GM23338 (cell line): Measurements from ENCODE around the gene ALKAL2. TPM values are rescaled to one million over a fixed set of nuclear protein-coding genes. Genes with fewer than 3 reads are reported as not detected.

Experiments
- ATAC-seq: fragments of 200-7000 bp; cut with Tn5 transposase; 3 replicates; pipeline ENCODE4 v1.9.1; 2020
- DNase-seq: peaks from one replicate; pipeline ENCODE4 v3.0.0-alpha.2; 2015; ENCODE audit warnings: low spot score
- H2AFZ ChIP-seq: fragments of 200-600 bp; sonication (generic); 2 replicates; pipeline ENCODE4 v1.8.0; 2016; ENCODE audit warnings: antibody characterized with exemption, mild to moderate bottlenecking, moderate library complexity
- H3F3A ChIP-seq: fragments of 200-600 bp; sonication (generic); replicated peaks from 2 replicates; pipeline ENCODE4 v1.8.0; 2017; ENCODE audit warnings: antibody characterized with exemption, mixed run types, low read depth
- H3K27ac ChIP-seq: fragments of 200-600 bp; sonication (generic); 2 replicates; pipeline ENCODE4 v1.6.1; 2016; ENCODE audit warnings: low read depth
- H3K27me3 ChIP-seq: fragments of 200-600 bp; sonication (generic); 2 replicates; pipeline ENCODE4 v1.8.0; 2016; ENCODE audit warnings: mild to moderate bottlenecking, mixed run types, moderate library complexity; ENCODE audit not compliant: insufficient read depth
- H3K36me3 ChIP-seq: fragments of 200-600 bp; sonication (generic); 2 replicates; pipeline ENCODE4 v1.8.0; 2016; ENCODE audit warnings: mild to moderate bottlenecking; ENCODE audit not compliant: insufficient read depth
- H3K4me1 ChIP-seq: fragments of 200-600 bp; sonication (generic); 2 replicates; pipeline ENCODE4 v1.8.0; 2016; ENCODE audit warnings: mild to moderate bottlenecking, moderate library complexity; ENCODE audit not compliant: insufficient read depth
- H3K4me2 ChIP-seq: fragments of 200-600 bp; sonication (generic); 2 replicates; pipeline ENCODE4 v1.7.1; 2017; ENCODE audit warnings: mixed run types
- H3K4me3 ChIP-seq: fragments of 200-600 bp; sonication (generic); 2 replicates; pipeline ENCODE4 v1.6.1; 2016; ENCODE audit warnings: mixed run types
- H3K79me2 ChIP-seq: fragments of 200-600 bp; sonication (generic); replicated peaks from 2 replicates; pipeline ENCODE4 v1.8.0; 2017; ENCODE audit warnings: mild to moderate bottlenecking; ENCODE audit not compliant: insufficient read depth
- H3K9me2 ChIP-seq: fragments of 200-600 bp; sonication (generic); 2 replicates; pipeline ENCODE4 v1.8.0; 2017; ENCODE audit not compliant: insufficient read depth
- H4K20me1 ChIP-seq: fragments of 200-600 bp; sonication (generic); replicated peaks from 2 replicates; pipeline ENCODE4 v1.8.0; 2017; ENCODE audit warnings: mild to moderate bottlenecking; ENCODE audit not compliant: insufficient read depth
- H3K27ac Mint-ChIP-seq: 2 replicates; pipeline ENCODE4 v1.8.0; 2020; ENCODE audit warnings: inconsistent platforms, mild to moderate bottlenecking, moderate library complexity, mixed read lengths
- H3K27me3 Mint-ChIP-seq: 3 replicates; pipeline ENCODE4 v1.8.0; 2022; ENCODE audit warnings: low read depth, mild to moderate bottlenecking, moderate library complexity, mixed read lengths, inconsistent platforms; ENCODE audit not compliant: insufficient read depth, poor library complexity
- H3K36me3 Mint-ChIP-seq: 3 replicates; pipeline ENCODE4 v1.8.0; 2021; ENCODE audit warnings: low read depth, mild to moderate bottlenecking, inconsistent platforms, moderate library complexity, mixed read lengths
- H3K4me1 Mint-ChIP-seq: 3 replicates; pipeline ENCODE4 v1.8.0; 2020; ENCODE audit warnings: mild to moderate bottlenecking, inconsistent platforms, mixed read lengths
- H3K4me3 Mint-ChIP-seq: 3 replicates; pipeline ENCODE4 v1.8.0; 2021; ENCODE audit warnings: moderate library complexity, mild to moderate bottlenecking, inconsistent platforms, mixed read lengths
- H3K9me3 Mint-ChIP-seq: 3 replicates; pipeline ENCODE4 v1.8.0; 2020; ENCODE audit warnings: moderate library complexity, mild to moderate bottlenecking, inconsistent platforms, mixed read lengths
- CREB1 ChIP-seq: fragments of 250-450 bp; sonication (Bioruptor Pico); IDR thresholded peaks from 2 replicates; pipeline ENCODE4 v1.5.0; 2020; ENCODE audit warnings: low read depth, mild to moderate bottlenecking, moderate library complexity
- EZH2 ChIP-seq: fragments of 200-600 bp; sonication (generic); IDR thresholded peaks from one replicate; pipeline ENCODE4 v1.8.0; 2017; ENCODE audit warnings: antibody characterized with exemption, mild to moderate bottlenecking, low read depth; ENCODE audit not compliant: unreplicated experiment
- EZH2phosphoT487 ChIP-seq: fragments of 200-600 bp; sonication (generic); IDR thresholded peaks from one replicate; pipeline ENCODE4 v1.8.1; 2018; ENCODE audit warnings: antibody characterized with exemption; ENCODE audit not compliant: unreplicated experiment
- JUNB ChIP-seq: IDR thresholded peaks from one replicate; pipeline ENCODE4 v1.6.1; 2016; ENCODE audit warnings: antibody characterized with exemption; ENCODE audit not compliant: unreplicated experiment
- NANOG ChIP-seq: IDR thresholded peaks from 2 replicates; pipeline ENCODE4 v1.6.1; 2016; ENCODE audit warnings: antibody characterized with exemption, borderline replicate concordance
- POLR2AphosphoS5 ChIP-seq: IDR thresholded peaks from 2 replicates; pipeline ENCODE4 v1.6.1; 2016; ENCODE audit warnings: antibody characterized with exemption, low read depth
- STAT1 ChIP-seq: IDR thresholded peaks from one replicate; pipeline ENCODE4 v1.6.1; 2016; ENCODE audit warnings: antibody characterized with exemption; ENCODE audit not compliant: unreplicated experiment
- ZNF114 ChIP-seq: fragments of 250-450 bp; sonication (Bioruptor Pico); IDR thresholded peaks from 2 replicates; pipeline ENCODE4 v1.5.0; 2020; ENCODE audit warnings: mild to moderate bottlenecking, moderate library complexity
- ZNF331 ChIP-seq: fragments of 250-450 bp; sonication (Bioruptor Pico); IDR thresholded peaks from 2 replicates; pipeline ENCODE4 v1.5.0; 2020; ENCODE audit warnings: low read depth, mild to moderate bottlenecking, moderate library complexity
- polyA plus RNA-seq: library from polyadenylated mRNA; unstranded; fragments of >200 nt; fragmentation: Nextera tagmentation; extraction: Ambion mirVana; gene quantifications from 2 replicates; pipeline ENCODE4 v1.2.1, GENCODE V29; 2016
- total RNA-seq: library from RNA; depleted of rRNA; stranded (reverse); fragments of >200 nt; shearing (Covaris generic); gene quantifications from 2 replicates; pipeline ENCODE4 v1.2.3, GENCODE V29; 2014
- TF ChIP-seq, protein P1 (sequence below): fragments of 250-450 bp; sonication (Bioruptor Pico); IDR thresholded peaks from 2 replicates; pipeline ENCODE4 v1.5.0; 2020; ENCODE audit warnings: mild to moderate bottlenecking, moderate library complexity
- TF ChIP-seq, protein P2 (sequence below): IDR thresholded peaks from 2 replicates; pipeline ENCODE4 v1.6.1; 2016; ENCODE audit warnings: antibody characterized with exemption
- TF ChIP-seq, protein P3 (sequence below), 2 experiments: fragments of 200-600 bp in 1 of 2; sonication (generic) in 1 of 2; conservative IDR thresholded peaks; 2 replicates each; pipeline versions ENCODE4 v1.5.1 to v1.6.1; 2016 to 2017; ENCODE audit warnings: antibody characterized with exemption in 2 of 2, low read depth in 2 of 2, mild to moderate bottlenecking in 2 of 2, moderate library complexity in 1 of 2
- TF ChIP-seq, protein P4 (sequence below): IDR thresholded peaks from one replicate; pipeline ENCODE4 v1.6.1; 2018; ENCODE audit warnings: antibody characterized with exemption; ENCODE audit not compliant: unreplicated experiment

The ALKAL2 gene
- total and polyA plus RNA-seq, 2 experiments from 2014 or later, result 6.4 to 12.1 TPM

DNA sequence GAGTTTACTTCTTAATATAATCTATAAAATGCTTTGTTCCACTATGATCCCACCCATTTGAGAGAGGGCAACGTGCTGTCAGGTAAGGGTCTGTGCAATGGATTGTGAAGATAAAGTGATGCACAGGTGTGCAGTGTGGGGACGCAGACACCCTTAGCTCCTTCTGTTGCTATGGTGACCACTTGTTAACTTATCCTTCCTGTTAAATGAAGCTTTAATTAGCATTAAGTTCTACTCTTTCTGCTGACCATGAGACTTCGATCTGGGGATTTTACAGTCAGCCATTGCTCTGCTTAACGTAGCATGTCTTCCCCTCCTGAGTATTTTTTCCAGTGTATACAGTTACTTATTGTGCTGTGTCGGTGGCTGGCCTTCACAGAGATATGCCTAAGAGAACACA is 23.1 kb upstream of the ALKAL2 start:
- Histone ChIP-seq H3F3A (no peaks in the 10 kb centered on the region; the same call in 1 of the 2 replicates), H3K79me2 (no peaks in the 10 kb centered on the region), H4K20me1 (no peaks in the 10 kb centered on the region), H3K9me2 (no peaks in the 10 kb centered on the region), H2AFZ (no peak overlapping the region), H3K4me1 (peaks cover 5% of the 10 kb centered on the region), H3K36me3 (no peaks in the 10 kb centered on the region), H3K4me2 (no peak overlapping the region), H3K27ac (no peak overlapping the region), H3K4me3 (no peak overlapping the region), H3K27me3 (no peaks in the 10 kb centered on the region)
- Mint-ChIP-seq H3K27ac (no peak overlapping the region), H3K9me3 (no peaks in the 10 kb centered on the region), H3K36me3 (no peaks in the 10 kb centered on the region; the same call in 2 of the 3 replicates), H3K4me1 (peaks cover 26% of the 10 kb centered on the region), H3K27me3 (peaks cover 2% of the 10 kb centered on the region), H3K4me3 (no peak overlapping the region)
- no peak for ATAC-seq
- TF ChIP-seq ZNF331 (CRISPR knock-in tag) (no peak), POLR2AphosphoS5 (no peak), STAT1 (no peak), ZNF114 (CRISPR knock-in tag) (no peak), NANOG (no peak), CREB1 (CRISPR knock-in tag) (no peak), EZH2phosphoT487 (no peak), EZH2 (no peak), JUNB (no peak)
- TF ChIP-seq, protein P1, sequence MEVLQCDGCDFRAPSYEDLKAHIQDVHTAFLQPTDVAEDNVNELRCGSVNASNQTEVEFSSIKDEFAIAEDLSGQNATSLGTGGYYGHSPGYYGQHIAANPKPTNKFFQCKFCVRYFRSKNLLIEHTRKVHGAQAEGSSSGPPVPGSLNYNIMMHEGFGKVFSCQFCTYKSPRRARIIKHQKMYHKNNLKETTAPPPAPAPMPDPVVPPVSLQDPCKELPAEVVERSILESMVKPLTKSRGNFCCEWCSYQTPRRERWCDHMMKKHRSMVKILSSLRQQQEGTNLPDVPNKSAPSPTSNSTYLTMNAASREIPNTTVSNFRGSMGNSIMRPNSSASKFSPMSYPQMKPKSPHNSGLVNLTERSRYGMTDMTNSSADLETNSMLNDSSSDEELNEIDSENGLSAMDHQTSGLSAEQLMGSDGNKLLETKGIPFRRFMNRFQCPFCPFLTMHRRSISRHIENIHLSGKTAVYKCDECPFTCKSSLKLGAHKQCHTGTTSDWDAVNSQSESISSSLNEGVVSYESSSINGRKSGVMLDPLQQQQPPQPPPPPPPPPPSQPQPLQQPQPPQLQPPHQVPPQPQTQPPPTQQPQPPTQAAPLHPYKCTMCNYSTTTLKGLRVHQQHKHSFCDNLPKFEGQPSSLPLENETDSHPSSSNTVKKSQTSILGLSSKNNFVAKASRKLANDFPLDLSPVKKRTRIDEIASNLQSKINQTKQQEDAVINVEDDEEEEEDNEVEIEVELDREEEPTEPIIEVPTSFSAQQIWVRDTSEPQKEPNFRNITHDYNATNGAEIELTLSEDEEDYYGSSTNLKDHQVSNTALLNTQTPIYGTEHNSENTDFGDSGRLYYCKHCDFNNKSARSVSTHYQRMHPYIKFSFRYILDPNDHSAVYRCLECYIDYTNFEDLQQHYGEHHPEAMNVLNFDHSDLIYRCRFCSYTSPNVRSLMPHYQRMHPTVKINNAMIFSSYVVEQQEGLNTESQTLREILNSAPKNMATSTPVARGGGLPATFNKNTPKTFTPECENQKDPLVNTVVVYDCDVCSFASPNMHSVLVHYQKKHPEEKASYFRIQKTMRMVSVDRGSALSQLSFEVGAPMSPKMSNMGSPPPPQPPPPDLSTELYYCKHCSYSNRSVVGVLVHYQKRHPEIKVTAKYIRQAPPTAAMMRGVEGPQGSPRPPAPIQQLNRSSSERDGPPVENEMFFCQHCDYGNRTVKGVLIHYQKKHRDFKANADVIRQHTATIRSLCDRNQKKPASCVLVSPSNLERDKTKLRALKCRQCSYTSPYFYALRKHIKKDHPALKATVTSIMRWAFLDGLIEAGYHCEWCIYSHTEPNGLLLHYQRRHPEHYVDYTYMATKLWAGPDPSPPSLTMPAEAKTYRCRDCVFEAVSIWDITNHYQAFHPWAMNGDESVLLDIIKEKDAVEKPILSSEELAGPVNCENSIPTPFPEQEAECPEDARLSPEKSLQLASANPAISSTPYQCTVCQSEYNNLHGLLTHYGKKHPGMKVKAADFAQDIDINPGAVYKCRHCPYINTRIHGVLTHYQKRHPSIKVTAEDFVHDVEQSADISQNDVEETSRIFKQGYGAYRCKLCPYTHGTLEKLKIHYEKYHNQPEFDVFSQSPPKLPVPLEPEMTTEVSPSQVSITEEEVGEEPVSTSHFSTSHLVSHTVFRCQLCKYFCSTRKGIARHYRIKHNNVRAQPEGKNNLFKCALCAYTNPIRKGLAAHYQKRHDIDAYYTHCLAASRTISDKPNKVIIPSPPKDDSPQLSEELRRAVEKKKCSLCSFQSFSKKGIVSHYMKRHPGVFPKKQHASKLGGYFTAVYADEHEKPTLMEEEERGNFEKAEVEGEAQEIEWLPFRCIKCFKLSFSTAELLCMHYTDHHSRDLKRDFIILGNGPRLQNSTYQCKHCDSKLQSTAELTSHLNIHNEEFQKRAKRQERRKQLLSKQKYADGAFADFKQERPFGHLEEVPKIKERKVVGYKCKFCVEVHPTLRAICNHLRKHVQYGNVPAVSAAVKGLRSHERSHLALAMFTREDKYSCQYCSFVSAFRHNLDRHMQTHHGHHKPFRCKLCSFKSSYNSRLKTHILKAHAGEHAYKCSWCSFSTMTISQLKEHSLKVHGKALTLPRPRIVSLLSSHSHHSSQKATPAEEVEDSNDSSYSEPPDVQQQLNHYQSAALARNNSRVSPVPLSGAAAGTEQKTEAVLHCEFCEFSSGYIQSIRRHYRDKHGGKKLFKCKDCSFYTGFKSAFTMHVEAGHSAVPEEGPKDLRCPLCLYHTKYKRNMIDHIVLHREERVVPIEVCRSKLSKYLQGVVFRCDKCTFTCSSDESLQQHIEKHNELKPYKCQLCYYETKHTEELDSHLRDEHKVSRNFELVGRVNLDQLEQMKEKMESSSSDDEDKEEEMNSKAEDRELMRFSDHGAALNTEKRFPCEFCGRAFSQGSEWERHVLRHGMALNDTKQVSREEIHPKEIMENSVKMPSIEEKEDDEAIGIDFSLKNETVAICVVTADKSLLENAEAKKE (CRISPR knock-in tag), result no peak
- TF ChIP-seq, protein P2, sequence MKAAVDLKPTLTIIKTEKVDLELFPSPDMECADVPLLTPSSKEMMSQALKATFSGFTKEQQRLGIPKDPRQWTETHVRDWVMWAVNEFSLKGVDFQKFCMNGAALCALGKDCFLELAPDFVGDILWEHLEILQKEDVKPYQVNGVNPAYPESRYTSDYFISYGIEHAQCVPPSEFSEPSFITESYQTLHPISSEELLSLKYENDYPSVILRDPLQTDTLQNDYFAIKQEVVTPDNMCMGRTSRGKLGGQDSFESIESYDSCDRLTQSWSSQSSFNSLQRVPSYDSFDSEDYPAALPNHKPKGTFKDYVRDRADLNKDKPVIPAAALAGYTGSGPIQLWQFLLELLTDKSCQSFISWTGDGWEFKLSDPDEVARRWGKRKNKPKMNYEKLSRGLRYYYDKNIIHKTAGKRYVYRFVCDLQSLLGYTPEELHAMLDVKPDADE, result no peak
- TF ChIP-seq, protein P3, sequence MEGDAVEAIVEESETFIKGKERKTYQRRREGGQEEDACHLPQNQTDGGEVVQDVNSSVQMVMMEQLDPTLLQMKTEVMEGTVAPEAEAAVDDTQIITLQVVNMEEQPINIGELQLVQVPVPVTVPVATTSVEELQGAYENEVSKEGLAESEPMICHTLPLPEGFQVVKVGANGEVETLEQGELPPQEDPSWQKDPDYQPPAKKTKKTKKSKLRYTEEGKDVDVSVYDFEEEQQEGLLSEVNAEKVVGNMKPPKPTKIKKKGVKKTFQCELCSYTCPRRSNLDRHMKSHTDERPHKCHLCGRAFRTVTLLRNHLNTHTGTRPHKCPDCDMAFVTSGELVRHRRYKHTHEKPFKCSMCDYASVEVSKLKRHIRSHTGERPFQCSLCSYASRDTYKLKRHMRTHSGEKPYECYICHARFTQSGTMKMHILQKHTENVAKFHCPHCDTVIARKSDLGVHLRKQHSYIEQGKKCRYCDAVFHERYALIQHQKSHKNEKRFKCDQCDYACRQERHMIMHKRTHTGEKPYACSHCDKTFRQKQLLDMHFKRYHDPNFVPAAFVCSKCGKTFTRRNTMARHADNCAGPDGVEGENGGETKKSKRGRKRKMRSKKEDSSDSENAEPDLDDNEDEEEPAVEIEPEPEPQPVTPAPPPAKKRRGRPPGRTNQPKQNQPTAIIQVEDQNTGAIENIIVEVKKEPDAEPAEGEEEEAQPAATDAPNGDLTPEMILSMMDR (conservative IDR thresholded peaks at IDR 0.05; ENCODE audit: low read depth in 2 of 2), result no peak
- TF ChIP-seq, protein P4, sequence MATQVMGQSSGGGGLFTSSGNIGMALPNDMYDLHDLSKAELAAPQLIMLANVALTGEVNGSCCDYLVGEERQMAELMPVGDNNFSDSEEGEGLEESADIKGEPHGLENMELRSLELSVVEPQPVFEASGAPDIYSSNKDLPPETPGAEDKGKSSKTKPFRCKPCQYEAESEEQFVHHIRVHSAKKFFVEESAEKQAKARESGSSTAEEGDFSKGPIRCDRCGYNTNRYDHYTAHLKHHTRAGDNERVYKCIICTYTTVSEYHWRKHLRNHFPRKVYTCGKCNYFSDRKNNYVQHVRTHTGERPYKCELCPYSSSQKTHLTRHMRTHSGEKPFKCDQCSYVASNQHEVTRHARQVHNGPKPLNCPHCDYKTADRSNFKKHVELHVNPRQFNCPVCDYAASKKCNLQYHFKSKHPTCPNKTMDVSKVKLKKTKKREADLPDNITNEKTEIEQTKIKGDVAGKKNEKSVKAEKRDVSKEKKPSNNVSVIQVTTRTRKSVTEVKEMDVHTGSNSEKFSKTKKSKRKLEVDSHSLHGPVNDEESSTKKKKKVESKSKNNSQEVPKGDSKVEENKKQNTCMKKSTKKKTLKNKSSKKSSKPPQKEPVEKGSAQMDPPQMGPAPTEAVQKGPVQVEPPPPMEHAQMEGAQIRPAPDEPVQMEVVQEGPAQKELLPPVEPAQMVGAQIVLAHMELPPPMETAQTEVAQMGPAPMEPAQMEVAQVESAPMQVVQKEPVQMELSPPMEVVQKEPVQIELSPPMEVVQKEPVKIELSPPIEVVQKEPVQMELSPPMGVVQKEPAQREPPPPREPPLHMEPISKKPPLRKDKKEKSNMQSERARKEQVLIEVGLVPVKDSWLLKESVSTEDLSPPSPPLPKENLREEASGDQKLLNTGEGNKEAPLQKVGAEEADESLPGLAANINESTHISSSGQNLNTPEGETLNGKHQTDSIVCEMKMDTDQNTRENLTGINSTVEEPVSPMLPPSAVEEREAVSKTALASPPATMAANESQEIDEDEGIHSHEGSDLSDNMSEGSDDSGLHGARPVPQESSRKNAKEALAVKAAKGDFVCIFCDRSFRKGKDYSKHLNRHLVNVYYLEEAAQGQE, result no peak
- DNase-seq, result no peak
